CD4-positive, alpha-beta T cell treated with Interleukin-2 at 100 ng/mL for 4 hours (primary cell): ENCODE data around the gene CYP39A1.
A peak's percentile ranks its signal among the peaks of the same experiment; 100 is the strongest.
"Not testable (repeated sequence)": the region's sequence is repeated elsewhere in the genome, so short reads cannot be mapped to it uniquely, and the experiment has no call there.

ENCODE experiments used
- DNase-seq: peaks from one replicate; pipeline ENCODE4 v3.0.0-alpha.2; 2020; ENCODE audit warnings: low spot score

The CYP39A1 gene

GRCh38 chr6:46648869-46649492, 3.6 kb downstream of the CYP39A1 start:
- no peak for DNase-seq

DNA sequence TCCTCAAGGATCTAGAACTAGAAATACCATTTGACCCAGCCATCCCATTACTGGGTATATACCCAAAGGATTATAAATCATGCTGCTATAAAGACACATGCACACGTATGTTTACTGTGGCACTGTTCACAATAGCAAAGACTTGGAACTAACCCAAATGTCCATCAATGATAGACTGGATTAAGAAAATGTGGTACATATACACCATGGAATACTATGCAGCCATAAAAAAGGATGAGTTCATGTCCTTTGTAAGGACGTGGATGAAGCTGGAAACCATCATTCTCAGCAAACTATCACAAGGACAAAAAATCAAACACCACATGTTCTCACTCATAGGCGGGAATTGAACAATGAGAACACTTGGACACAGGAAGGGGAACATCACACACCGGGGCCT, 4.5 kb downstream of the CYP39A1 start:
- not testable (repeated sequence) for DNase-seq

DNA sequence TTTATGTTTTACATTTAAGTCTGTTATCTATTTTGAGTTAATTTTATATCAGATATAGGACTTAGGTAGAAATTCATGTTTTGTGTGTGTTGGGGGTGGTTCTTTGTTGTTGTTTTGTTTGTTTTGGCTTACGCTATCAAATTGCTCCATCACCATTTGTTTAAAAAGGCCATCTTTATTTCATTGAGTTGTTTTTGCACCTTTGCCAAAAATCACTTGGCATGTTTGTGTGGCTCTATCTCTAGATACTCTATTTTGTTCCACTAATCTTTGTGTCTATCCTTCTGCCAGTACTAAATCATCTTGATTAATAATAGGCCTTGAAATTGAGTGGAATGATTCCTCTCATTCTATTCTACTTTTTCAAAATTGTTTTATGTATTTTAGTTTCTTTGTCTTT, 7.4 kb downstream of the CYP39A1 start:
- DNase-seq = no peak

GRCh38 chr6:46642928-46643751, 9.5 kb downstream of the CYP39A1 start:
- DNase-seq = no peak

GRCh38 chr6:46638650-46639049, 14.0 kb downstream of the CYP39A1 start:
- no peak for DNase-seq

- DNase-seq = no peak
Observed at GRCh38 chr6:46637933-46638332, 14.7 kb downstream of the CYP39A1 start.

DNA sequence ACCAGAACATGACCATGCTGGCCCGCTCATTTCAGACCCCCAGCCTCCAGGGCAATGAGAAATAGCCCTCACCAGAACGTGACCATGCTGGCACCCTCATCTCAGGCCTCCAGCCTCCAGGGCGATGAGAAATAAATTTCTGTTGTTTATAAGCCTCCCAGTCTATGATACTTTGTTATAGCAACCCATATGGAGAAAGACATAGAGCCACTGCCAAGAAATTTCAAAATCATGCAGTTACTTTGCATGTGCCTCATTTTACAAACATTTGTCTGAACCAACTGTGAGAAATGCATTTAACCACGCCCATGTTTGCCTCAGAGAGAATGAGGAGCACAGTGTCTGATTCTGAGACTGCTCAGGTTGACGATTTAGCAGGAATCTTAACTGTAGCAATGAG, 15.5 kb downstream of the CYP39A1 start:
- DNase-seq = no peak

GRCh38 chr6:46635462-46635861, 17.2 kb downstream of the CYP39A1 start:
- DNase-seq = no peak

DNA sequence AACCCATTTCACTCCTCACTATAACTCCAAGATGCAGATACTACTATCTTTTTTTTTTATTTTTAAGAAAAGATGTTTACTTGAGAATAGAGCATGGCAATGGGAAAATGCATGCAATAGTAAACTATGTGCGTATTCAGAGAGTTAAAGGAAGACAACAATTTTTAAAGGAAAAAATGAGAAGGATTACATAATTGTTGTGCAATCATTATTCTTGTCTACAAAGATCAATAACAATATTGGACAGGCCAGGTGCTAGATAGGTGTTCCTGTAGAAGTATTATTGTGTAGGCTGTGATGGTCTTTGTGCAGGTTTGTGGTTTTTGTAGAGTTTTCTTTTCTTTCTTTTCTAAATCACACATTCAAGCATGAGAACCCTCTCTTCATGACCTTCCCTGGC, 20.6 kb downstream of the CYP39A1 start:
- no peak for DNase-seq

GRCh38 chr6:46629691-46630090, 22.9 kb downstream of the CYP39A1 start:
- DNase-seq = no peak

- no peak for DNase-seq
Observed at GRCh38 chr6:46628976-46629375, 23.6 kb downstream of the CYP39A1 start.

DNA sequence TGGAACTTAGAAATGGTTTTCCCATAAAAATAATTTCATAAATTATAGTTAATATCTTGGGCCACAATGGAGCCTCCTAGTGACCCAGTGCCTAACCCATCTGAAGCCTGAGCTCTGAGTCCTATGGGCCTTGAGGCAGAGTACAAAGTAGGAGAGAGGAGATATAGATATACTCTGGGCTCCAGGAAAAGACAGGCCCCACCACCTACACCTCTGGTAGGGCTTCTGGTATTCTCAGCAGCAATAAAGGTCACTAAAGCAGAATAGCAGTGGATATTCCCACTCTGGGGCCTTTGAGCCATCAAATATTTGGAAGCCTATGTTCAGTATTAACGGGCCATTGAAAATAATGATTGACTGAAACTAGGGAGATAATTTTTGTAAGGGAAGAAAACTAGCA, 24.1 kb downstream of the CYP39A1 start:
- DNase-seq = no peak

- no peak for DNase-seq
Observed at GRCh38 chr6:46626976-46627375, 25.6 kb downstream of the CYP39A1 start.

DNA sequence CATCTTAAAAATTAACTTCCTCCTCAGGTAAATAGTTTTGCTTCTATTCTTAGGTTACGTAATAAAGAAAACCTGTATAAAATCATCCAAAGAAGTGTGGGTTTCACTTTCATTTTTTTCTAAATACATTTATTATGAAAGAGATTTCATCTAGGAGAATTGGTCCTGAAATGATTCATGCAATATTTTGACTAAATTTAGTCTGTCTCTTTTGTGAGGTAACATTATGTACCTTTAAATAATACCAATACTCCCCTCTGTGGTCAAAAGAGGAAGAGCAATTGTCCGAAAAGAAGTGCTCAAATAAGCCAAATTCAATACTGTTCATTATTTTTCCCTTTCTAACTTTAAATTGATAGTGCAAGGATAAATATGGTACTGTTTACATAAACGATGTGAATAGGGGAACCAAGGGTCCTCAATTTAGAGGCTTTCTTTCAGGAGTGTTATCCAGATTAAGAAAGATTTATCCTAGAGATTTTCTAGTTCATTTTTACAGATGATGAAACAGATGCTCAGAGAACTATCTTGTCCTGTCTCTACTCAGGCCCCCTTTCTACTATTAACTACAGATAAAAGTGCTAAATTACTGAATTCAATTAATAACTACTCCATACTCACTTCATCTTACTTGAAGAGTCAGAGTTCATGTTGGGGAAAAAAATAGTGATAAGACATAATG, 26.2 kb downstream of the CYP39A1 start:
- peak; percentile 40 for DNase-seq

GRCh38 chr6:46618726-46619125, 33.9 kb downstream of the CYP39A1 start:
- DNase-seq = no peak

DNA sequence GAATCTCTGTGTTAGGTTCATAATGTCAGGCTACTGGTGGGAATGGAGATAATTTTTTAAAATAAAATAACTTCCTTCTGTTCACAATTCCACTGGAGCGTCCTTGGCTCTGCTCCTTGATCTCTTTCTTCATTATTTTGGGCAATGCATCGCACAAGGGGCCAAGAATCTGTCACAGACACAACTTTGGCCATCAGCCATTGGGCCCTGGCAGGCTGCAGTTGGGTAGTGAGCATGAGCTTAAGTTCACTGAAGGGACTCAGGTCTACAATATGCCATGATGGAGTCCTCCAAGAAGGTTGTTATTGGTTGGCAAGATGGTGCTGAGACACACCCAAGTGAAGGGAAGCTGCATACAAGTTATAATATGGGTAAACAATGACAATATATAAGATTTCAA, 40.0 kb downstream of the CYP39A1 start:
- no peak for DNase-seq

DNA sequence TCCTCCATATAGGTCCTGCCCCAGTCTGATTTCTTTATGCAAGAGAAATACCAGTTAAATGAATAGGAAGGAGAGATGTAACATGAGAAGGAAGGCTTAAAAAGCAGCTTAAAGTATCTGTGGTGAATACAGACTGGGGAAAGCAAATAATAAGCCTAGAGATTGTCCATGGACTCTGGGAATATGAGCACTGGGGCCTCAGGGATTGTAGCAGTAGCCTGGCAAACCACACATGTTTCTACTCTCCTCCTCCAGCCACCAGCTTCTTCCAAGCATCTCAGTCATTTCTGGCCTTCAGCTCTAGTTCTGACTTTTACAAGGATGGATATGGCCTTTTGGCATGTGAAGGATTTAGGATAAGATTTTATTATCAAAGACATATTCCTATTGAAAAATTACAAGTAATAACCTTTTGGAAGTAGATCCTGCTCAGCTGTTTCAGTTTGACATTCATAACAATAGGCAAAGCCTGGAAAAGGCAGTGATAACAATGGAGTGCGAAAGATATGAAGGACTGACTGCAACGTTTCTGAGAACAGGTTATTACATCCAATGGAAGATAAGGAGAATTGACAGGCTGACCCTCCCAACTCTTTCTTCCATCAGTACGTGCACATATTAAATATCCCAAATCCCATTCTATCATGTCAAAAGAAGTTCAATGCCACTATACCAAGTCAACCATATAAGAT, 41.6 kb downstream of the CYP39A1 start:
- DNase-seq = no peak

DNA sequence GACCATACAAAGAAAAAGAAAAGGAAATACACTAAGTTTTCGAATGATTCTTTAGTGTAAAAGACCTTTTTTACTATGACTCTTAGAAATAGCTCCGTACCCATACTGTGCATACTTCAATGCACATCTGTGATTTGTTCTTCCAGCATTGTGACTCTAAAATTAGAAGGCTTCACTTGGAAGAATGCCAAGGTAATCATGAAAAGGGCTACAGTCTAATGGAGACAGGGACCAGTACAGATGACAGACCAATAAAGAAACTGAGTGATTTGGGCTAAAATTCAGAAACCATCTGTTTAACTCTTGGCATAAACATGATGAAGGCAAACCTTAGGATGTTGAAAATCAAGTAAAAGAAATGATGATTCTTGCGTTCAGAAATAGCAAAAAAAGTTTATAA, 46.3 kb downstream of the CYP39A1 start:
- no peak for DNase-seq

GRCh38 chr6:46605091-46605797, 47.4 kb downstream of the CYP39A1 start:
- no peak for DNase-seq

DNA sequence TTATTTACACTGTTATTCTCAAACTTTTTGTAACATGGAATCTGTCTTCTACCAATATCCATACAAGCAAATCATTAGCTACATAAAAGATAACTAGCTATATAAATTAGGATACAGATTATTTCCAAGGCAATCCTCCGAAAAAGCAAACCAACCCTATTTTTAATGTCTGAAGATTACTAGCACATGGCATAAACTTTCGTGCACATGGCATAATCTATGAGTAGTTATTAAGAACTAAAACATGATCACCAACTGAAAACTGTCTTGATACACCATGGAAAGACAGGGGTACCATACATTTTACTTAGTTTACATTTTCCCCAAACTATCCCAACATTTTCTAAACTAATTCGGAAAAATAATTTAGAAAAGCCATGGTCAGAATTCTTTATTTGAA, 54.4 kb downstream of the CYP39A1 start:
- DNase-seq = no peak

GRCh38 chr6:46592740-46593139, 59.9 kb downstream of the CYP39A1 start:
- DNase-seq = no peak

GRCh38 chr6:46592046-46592445, 60.6 kb downstream of the CYP39A1 start:
- no peak for DNase-seq
